Endothelial cell of umbilical vein (primary cell): ENCODE data around the gene JCHAIN. TPM values are rescaled to one million over a fixed set of nuclear protein-coding genes. Genes with fewer than 3 reads are reported as not detected.

ENCODE experiments used
- BruUV-seq: library from RNA; stranded (reverse); fragments of 400-500 nt; replicated peaks from 2 replicates; lab custom pipeline; 2021; lab: Mats Ljungman, UMichigan
- CTCF ChIA-PET: fragments of 300-600, 350-600 bp; sonication (Branson Sonifier 250); formaldehyde crosslinking; loops from one replicate; lab custom pipeline; 2021; ENCODE audit warnings: antibody characterized with exemption, inconsistent platforms; lab: Charles Lee
- POLR2A ChIA-PET: fragments of 300-600, 350-600 bp; sonication (Branson Sonifier 250); formaldehyde crosslinking; loops from one replicate; lab custom pipeline; 2021; ENCODE audit warnings: antibody characterized with exemption, inconsistent platforms; lab: Charles Lee
- DNase-seq: peaks from one replicate; pipeline ENCODE4 v3.0.0-alpha.2; 2011; ENCODE audit warnings: low read depth, low spot score
- FAIRE-seq: peaks from 2 replicates; lab custom pipeline; 2011; peaks lifted over from hg19 to GRCh38; lab: Jason Lieb, UNC
- H2AFZ ChIP-seq: 2 replicates; pipeline ENCODE4 v1.6.0; 2012; ENCODE audit warnings: low read depth, low read length, control low read depth, inconsistent platforms
- H3K27ac ChIP-seq: 2 replicates; pipeline ENCODE4 v1.5.1; 2011; ENCODE audit warnings: low read depth, mild to moderate bottlenecking, control low read depth, low read length, moderate library complexity; ENCODE audit not compliant: insufficient read depth
- H3K27me3 ChIP-seq, 2 experiments: 2 replicates each; pipeline versions ENCODE4 v1.6.0 to v1.6.1; 2011; ENCODE audit warnings: low read length in 2 of 2, mixed read lengths in 1 of 2; ENCODE audit not compliant: control insufficient read depth in 2 of 2, insufficient read depth in 2 of 2
- H3K36me3 ChIP-seq, 2 experiments: 2 replicates in 1 of 2; 3 replicates in 1 of 2; pipeline ENCODE4 v1.5.1; 2011; ENCODE audit warnings: low read length in 2 of 2, mild to moderate bottlenecking in 1 of 2, moderate library complexity in 1 of 2; ENCODE audit not compliant: control insufficient read depth in 2 of 2, insufficient read depth in 2 of 2; ENCODE audit errors: extremely low read depth in 1 of 2
- H3K4me1 ChIP-seq: 3 replicates; pipeline ENCODE4 v1.5.1; 2011; ENCODE audit warnings: mild to moderate bottlenecking, low read length; ENCODE audit not compliant: control insufficient read depth, insufficient read depth; ENCODE audit errors: extremely low read depth
- H3K4me2 ChIP-seq: 2 replicates; pipeline ENCODE4 v1.6.1; 2011; ENCODE audit warnings: low read length, control low read depth, mixed read lengths; ENCODE audit not compliant: insufficient read depth
- H3K4me3 ChIP-seq, 3 experiments: fragments of 200-600 bp in 1 of 3; sonication (generic), shearing (Covaris generic) in 1 of 3; replicated peaks in 1 of 3; 2 replicates each; pipeline ENCODE4 v1.5.1; 2011 to 2016; ENCODE audit warnings: control low read depth in 3 of 3, low read length in 3 of 3, mild to moderate bottlenecking in 2 of 3, inconsistent platforms in 1 of 3, low read depth in 1 of 3, moderate library complexity in 1 of 3; ENCODE audit not compliant: insufficient read depth in 1 of 3
- H3K79me2 ChIP-seq: 2 replicates; pipeline ENCODE4 v1.6.0; 2012; ENCODE audit warnings: low read length, inconsistent platforms; ENCODE audit not compliant: control insufficient read depth, insufficient read depth
- H3K9ac ChIP-seq: replicated peaks from 2 replicates; pipeline ENCODE3; 2011; ENCODE audit warnings: low read length, control low read depth; ENCODE audit not compliant: insufficient read depth; ENCODE audit errors: extremely low read depth
- H3K9me1 ChIP-seq: replicated peaks from 3 replicates; pipeline ENCODE4 v1.6.0; 2011; ENCODE audit warnings: mild to moderate bottlenecking, low read length; ENCODE audit not compliant: control insufficient read depth, insufficient read depth; ENCODE audit errors: extremely low read depth
- H3K9me3 ChIP-seq: replicated peaks from 2 replicates; pipeline ENCODE4 v1.5.1; 2012; ENCODE audit warnings: low read length, inconsistent platforms; ENCODE audit not compliant: control insufficient read depth, insufficient read depth
- H4K20me1 ChIP-seq: replicated peaks from 2 replicates; pipeline ENCODE3; 2011; ENCODE audit warnings: mild to moderate bottlenecking, low read length; ENCODE audit not compliant: control insufficient read depth, insufficient read depth; ENCODE audit errors: extremely low read depth
- CTCF ChIP-seq, 2 donors: IDR thresholded peaks; 1 replicate in 1 of 2; 2 replicates in 1 of 2; pipeline ENCODE4 v1.5.1; 2011; ENCODE audit warnings: low read length in 2 of 2, mild to moderate bottlenecking in 2 of 2, moderate library complexity in 2 of 2, control low read depth in 1 of 2, inconsistent platforms in 1 of 2, low read depth in 1 of 2; ENCODE audit not compliant: insufficient read depth in 1 of 2; ENCODE audit errors: extremely low read depth in 1 of 2
- EZH2 ChIP-seq: IDR thresholded peaks from 2 replicates; pipeline ENCODE4 v1.6.1; 2012; ENCODE audit warnings: borderline replicate concordance, low read depth, mild to moderate bottlenecking, moderate library complexity, low read length, inconsistent platforms; ENCODE audit not compliant: severe bottlenecking
- FOS ChIP-seq: IDR thresholded peaks from 2 replicates; pipeline ENCODE4 v1.6.1; 2011; ENCODE audit warnings: mild to moderate bottlenecking, low read length, moderate library complexity, borderline replicate concordance; ENCODE audit not compliant: insufficient read depth
- GATA2 ChIP-seq: IDR thresholded peaks from 2 replicates; pipeline ENCODE4 v1.7.0; 2011; ENCODE audit warnings: low read depth, mild to moderate bottlenecking, moderate library complexity, mixed read lengths, low read length; ENCODE audit not compliant: insufficient read length, insufficient read depth
- JUN ChIP-seq: IDR thresholded peaks from 2 replicates; pipeline ENCODE4 v1.6.1; 2011; ENCODE audit warnings: borderline replicate concordance, low read depth; ENCODE audit not compliant: insufficient read length, insufficient read depth
- MYC ChIP-seq: IDR thresholded peaks from one replicate; pipeline ENCODE4 v1.6.1; 2011; ENCODE audit warnings: mild to moderate bottlenecking, low read depth, low read length
- POLR2A ChIP-seq: IDR thresholded peaks from 2 replicates; pipeline ENCODE4 v1.6.1; 2012; ENCODE audit warnings: low read depth, mild to moderate bottlenecking, control low read depth, low read length
- POLR2AphosphoS5 ChIP-seq: IDR thresholded peaks from 2 replicates; pipeline ENCODE4 v1.6.1; 2012; ENCODE audit warnings: low read depth, mild to moderate bottlenecking, control low read depth, low read length, moderate library complexity; ENCODE audit not compliant: insufficient read depth
- dilution Hi-C: fragments of 300-500 bp; cut with MboI; formaldehyde crosslinking; loops from one replicate; pipeline ENCODE4 v1.15.0; 2019; ENCODE audit warnings: low sequenced_read_pairs; ENCODE audit not compliant: extremely low pct_ligation_motif_present
- intact Hi-C: fragments of 100-400 bp; cut with micrococcal nuclease; formaldehyde crosslinking; loops from one replicate; pipeline ENCODE4 v1.10.0; 2022
- polyA plus RNA-seq, 4 experiments: library from polyadenylated mRNA; depleted of rRNA in 3 of 4; stranded (reverse) in 3 of 4; unstranded in 1 of 4; fragments of >200 nt; gene quantifications; 2 replicates each; pipeline versions ENCODE4 v1.2.1 to v1.2.3, GENCODE V29; 2011 to 2012; ENCODE audit warnings: missing spikeins in 1 of 4
- total RNA-seq: library from RNA; stranded (reverse); gene quantifications from 2 replicates; pipeline ENCODE4 v1.2.3, GENCODE V29; 2021
- TF ChIP-seq, protein P1 (sequence below): IDR thresholded peaks from 2 replicates; pipeline ENCODE4 v1.6.1; 2011; ENCODE audit not compliant: insufficient read depth, insufficient read length

Gene JCHAIN
- total and polyA plus RNA-seq, 2 donors (not counting 3 experiments of a cell fraction or from before 2014, with no cell fraction given), result not detected

DNA sequence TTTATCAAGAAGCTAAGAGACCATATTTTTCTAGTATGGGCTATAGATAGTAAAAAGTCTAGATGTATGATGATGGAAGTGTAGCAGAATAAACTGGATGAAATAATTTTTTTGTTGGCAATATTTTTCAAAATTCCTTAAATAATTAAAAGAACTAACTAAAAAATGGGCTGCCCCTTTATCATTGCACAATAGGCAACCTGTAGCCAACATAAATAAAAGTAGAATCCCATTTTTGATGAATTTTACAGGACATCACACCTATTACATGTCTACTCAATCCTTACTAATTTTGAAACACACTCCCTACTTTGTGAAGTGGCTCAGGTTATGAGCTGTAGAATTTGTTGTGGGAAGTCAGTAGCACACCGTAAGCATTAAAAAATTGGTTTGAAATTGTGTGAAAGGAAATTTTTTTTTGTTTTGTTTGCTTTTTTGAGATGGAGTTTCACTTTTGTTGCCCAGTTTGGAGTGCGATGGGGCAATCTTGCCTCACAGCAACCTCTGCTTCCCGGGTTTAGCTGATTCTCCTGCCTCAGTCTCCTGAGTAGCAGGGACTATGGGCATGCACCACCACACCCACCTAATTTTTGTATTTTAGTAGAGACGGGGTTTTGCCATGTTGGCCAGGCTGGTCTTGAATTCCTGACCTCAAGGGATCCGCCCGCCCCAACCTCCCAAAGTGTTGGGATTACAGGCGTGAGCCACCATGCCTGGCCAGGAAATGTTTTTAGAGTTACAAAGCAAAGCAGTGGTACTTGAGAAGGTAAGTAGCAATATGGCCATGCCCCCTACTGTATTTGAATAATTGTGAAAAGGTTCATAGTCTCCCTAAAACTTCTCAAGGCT is 46.5 kb upstream of the JCHAIN start:
- Histone ChIP-seq H3K9me3 (no peaks in the 10 kb centered on the region), H3K4me3 (no peak overlapping the region), H2AFZ (no peak overlapping the region), H3K36me3 (no peaks in the 10 kb centered on the region), H3K9ac (no peak overlapping the region), H4K20me1 (no peaks in the 10 kb centered on the region), H3K4me2 (no peak overlapping the region), H3K9me1 (no peaks in the 10 kb centered on the region), H3K27ac (no peak overlapping the region), H3K27me3 (no peaks in the 10 kb centered on the region), H3K79me2 (peaks cover 42% of the 10 kb centered on the region), H3K4me1 (peaks cover 5% of the 10 kb centered on the region)
- BruUV-seq, result no TSS peak
- intact Hi-C loops, result no loop called here
- DNase-seq (no peak), FAIRE-seq (no peak)
- dilution Hi-C loops, result no loop called here
- TF ChIP-seq FOS, result no peak
- no peak for TF ChIP-seq POLR2AphosphoS5
- TF ChIP-seq EZH2, result no peak
- TF ChIP-seq, protein P1, sequence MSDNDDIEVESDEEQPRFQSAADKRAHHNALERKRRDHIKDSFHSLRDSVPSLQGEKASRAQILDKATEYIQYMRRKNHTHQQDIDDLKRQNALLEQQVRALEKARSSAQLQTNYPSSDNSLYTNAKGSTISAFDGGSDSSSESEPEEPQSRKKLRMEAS, result no peak
- no peak for TF ChIP-seq JUN
- no peak for TF ChIP-seq CTCF (IDR thresholded peaks at IDR 0.05; ENCODE audit: extremely low read depth in 1 of 2, insufficient read depth in 1 of 2, low read depth in 1 of 2, low read length in 2 of 2)
- no peak for TF ChIP-seq MYC
- TF ChIP-seq GATA2, result no peak
- TF ChIP-seq POLR2A, result no peak
- CTCF ChIA-PET, result no interaction called here
- POLR2A ChIA-PET, result no interaction called here
